GM18861 (cell line): ENCODE data around the gene SLC2A9.

Experiments used
- ATAC-seq: cut with Tn5 transposase; IDR thresholded peaks from one replicate; pipeline ENCODE4 v1.9.1; 2021; ENCODE audit not compliant: unreplicated experiment

SLC2A9 gene

GRCh38 chr4:9899306-9900055 lies 121.8 kb downstream of the SLC2A9 start:
- ATAC-seq = no peak

- ATAC-seq = no peak
Observed at GRCh38 chr4:9898596-9899305, 122.5 kb downstream of the SLC2A9 start.

- ATAC-seq = no peak
Observed at GRCh38 chr4:9895333-9895705, 126.0 kb downstream of the SLC2A9 start.

- no peak for ATAC-seq
Observed at GRCh38 chr4:9894644-9895332, 126.5 kb downstream of the SLC2A9 start.

- ATAC-seq = no peak
Observed at GRCh38 chr4:9893329-9894108, 127.8 kb downstream of the SLC2A9 start.

- no peak for ATAC-seq
Observed at GRCh38 chr4:9891740-9892139, 129.6 kb downstream of the SLC2A9 start.

- ATAC-seq = no peak
Observed at GRCh38 chr4:9891056-9891455, 130.2 kb downstream of the SLC2A9 start.

GRCh38 chr4:9889306-9889705 lies 132.0 kb downstream of the SLC2A9 start:
- no peak for ATAC-seq

- no peak for ATAC-seq
Observed at GRCh38 chr4:9885958-9886357, 135.3 kb downstream of the SLC2A9 start.

GRCh38 chr4:9880406-9881197 lies 140.7 kb downstream of the SLC2A9 start:
- no peak for ATAC-seq

- no peak for ATAC-seq
Observed at GRCh38 chr4:9877123-9877522, 144.2 kb downstream of the SLC2A9 start.

GRCh38 chr4:9875516-9875915 lies 145.8 kb downstream of the SLC2A9 start:
- ATAC-seq = no peak

- no peak for ATAC-seq
Observed at GRCh38 chr4:9874385-9874784, 146.9 kb downstream of the SLC2A9 start.

GRCh38 chr4:9870165-9870790 lies 151.0 kb downstream of the SLC2A9 start:
- no peak for ATAC-seq

- ATAC-seq = no peak
Observed at GRCh38 chr4:9867751-9868425, 153.4 kb downstream of the SLC2A9 start.

- no peak for ATAC-seq
Observed at GRCh38 chr4:9866931-9867330, 154.4 kb downstream of the SLC2A9 start.

- ATAC-seq = no peak
Observed at GRCh38 chr4:9861561-9861960, 159.7 kb downstream of the SLC2A9 start.

- no peak for ATAC-seq
Observed at GRCh38 chr4:9859810-9860209, 161.5 kb downstream of the SLC2A9 start.

- ATAC-seq = no peak
Observed at GRCh38 chr4:9849538-9849920, 171.8 kb downstream of the SLC2A9 start.
